ENCODE data around the gene GRM1. TPM values are rescaled to one million over a fixed set of nuclear protein-coding genes. Genes with fewer than 3 reads are reported as not detected.

The GRM1 gene
- total RNA-seq, 1 donor from 2014 or later, result not detected

DNA sequence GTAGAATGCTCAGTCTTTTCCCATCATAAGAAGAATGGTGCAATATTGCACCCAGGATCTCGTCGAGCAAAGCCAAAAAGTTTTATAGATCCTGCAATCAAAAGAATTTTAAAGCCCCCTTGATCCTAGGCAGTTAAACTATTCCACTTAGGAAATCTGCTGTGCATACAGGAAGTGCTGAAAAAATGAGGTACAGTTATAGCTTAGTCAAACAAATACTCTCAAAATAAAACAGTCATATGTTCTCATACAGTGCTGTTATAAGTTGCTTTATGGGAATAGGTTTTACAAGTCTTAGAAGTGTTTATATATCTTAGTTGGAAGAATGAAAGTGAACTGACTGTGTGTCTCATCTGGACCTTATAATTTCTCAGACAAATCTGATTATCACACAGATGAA lies 282.2 kb downstream of the GRM1 start:
- DNase-seq (ENCODE audit: low read depth), result no peak
- TF ChIP-seq, protein P1, sequence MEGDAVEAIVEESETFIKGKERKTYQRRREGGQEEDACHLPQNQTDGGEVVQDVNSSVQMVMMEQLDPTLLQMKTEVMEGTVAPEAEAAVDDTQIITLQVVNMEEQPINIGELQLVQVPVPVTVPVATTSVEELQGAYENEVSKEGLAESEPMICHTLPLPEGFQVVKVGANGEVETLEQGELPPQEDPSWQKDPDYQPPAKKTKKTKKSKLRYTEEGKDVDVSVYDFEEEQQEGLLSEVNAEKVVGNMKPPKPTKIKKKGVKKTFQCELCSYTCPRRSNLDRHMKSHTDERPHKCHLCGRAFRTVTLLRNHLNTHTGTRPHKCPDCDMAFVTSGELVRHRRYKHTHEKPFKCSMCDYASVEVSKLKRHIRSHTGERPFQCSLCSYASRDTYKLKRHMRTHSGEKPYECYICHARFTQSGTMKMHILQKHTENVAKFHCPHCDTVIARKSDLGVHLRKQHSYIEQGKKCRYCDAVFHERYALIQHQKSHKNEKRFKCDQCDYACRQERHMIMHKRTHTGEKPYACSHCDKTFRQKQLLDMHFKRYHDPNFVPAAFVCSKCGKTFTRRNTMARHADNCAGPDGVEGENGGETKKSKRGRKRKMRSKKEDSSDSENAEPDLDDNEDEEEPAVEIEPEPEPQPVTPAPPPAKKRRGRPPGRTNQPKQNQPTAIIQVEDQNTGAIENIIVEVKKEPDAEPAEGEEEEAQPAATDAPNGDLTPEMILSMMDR (conservative IDR thresholded peaks at IDR 0.05; ENCODE audit: low read depth, low read length), result no peak
- H3K4me3 ChIP-seq (ENCODE audit: low read depth, low read length), result no peak overlapping the region

GRCh38 chr6:146312608-146313007 lies 283.7 kb downstream of the GRM1 start:
- no peak for DNase-seq (ENCODE audit: low read depth)
- no peak overlapping the region for H3K4me3 ChIP-seq (ENCODE audit: low read depth, low read length)
- TF ChIP-seq, protein P1 (conservative IDR thresholded peaks at IDR 0.05; ENCODE audit: low read depth, low read length), result no peak

DNA sequence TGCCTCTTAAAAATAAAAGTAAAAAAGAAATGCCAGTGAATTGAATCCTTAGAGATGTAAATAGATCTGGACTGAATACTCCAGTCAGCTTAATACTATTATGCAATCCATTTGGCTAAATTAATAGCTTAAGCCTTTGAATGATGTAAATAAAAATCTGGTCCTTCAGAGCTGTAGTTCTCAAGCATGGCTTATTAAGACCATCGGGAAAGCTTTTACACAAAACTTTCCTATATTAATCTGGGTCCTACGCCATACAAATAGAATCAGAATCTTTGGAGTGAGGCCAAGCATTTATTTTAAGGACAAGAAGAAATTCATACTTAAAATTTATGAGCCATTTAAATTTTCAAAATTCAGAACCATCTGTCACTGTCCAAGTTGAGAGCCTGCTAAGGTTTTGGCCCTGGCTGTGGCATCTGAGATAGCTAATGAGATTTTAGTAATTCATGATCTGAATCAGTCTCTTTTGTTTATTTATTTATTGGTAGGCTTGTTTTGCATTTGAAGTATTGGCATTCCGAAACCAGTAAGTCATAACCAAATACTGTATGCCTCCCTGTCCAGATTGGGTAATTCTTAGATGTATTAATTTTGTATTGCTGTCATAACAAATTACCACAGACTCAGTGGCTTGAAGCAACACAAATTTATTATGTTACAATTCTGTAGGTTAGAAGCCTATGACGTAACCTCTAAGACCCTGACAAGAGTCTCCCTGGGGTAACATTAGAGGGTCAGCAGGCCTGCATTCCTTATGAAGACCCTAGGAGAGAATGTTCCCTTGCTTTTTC lies 286.7 kb downstream of the GRM1 start:
- no peak for DNase-seq (ENCODE audit: low read depth)
- no peak overlapping the region for H3K4me3 ChIP-seq (ENCODE audit: low read depth, low read length)
- TF ChIP-seq, protein P1 (conservative IDR thresholded peaks at IDR 0.05; ENCODE audit: low read depth, low read length), result no peak

DNA sequence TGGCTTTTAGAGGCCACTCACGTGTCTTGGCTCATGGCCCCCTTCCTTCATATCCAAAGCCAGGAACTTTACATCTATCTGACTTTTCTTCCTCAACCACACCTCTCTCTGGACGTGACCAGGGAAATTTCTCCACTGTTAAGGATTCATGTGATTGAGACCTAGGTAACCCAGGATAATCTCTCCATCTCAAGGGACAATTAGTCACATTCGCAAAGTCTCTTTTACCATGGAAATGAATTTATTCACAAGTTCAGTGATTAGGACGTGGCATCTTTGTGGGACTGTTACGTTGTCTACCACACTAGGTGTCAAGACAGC lies 287.3 kb downstream of the GRM1 start:
- TF ChIP-seq, protein P1 (conservative IDR thresholded peaks at IDR 0.05; ENCODE audit: low read depth, low read length), result no peak
- DNase-seq (ENCODE audit: low read depth), result no peak
- H3K4me3 ChIP-seq (ENCODE audit: low read depth, low read length), result no peak overlapping the region

- TF ChIP-seq, protein P1 (conservative IDR thresholded peaks at IDR 0.05; ENCODE audit: low read depth, low read length), result no peak
- no peak for DNase-seq (ENCODE audit: low read depth)
- no peak overlapping the region for H3K4me3 ChIP-seq (ENCODE audit: low read depth, low read length)
These were observed 302.2 kb downstream of the GRM1 start for GRCh38 chr6:146331013-146331412.

- H3K4me3 ChIP-seq (ENCODE audit: low read depth, low read length), result no peak overlapping the region
- TF ChIP-seq, protein P1 (conservative IDR thresholded peaks at IDR 0.05; ENCODE audit: low read depth, low read length), result no peak
These were observed 306.5 kb downstream of the GRM1 start for GRCh38 chr6:146335336-146335735.

DNA sequence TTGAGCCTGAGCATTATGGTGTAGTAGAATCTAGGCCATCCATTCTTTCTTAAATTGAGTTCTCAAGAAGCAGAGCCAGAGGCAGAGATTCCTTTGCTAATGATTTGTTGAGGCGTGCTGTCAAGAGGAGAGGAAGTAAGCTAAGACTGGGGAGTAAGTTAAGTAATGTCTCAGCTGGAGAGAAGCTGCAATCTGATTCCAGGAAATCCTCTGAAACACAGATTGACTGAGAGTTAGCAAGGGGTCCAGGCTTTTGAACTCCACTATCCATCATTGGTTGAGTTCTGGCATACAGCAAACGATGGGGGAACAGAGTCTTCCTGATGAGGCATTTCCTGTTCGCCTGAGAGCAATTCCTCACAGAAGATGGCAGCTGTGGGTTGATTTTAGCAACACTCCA lies 307.3 kb downstream of the GRM1 start:
- H3K4me3 ChIP-seq (ENCODE audit: low read depth, low read length), result no peak overlapping the region
- no peak for DNase-seq (ENCODE audit: low read depth)
- TF ChIP-seq, protein P1 (conservative IDR thresholded peaks at IDR 0.05; ENCODE audit: low read depth, low read length), result no peak

More at GRCh38 chr6:146335336-146335735, 306.5 kb downstream of the GRM1 start:
- no peak for DNase-seq (ENCODE audit: low read depth)
